HFF-Myc (cell line): ENCODE results near the gene AWAT2.

Experiments
- DNase-seq: peaks from one replicate; pipeline ENCODE4 v3.0.0-alpha.2; 2011; ENCODE audit warnings: low read depth; ENCODE audit errors: extremely low read depth
- H3K4me3 ChIP-seq: replicated peaks from 2 replicates; pipeline ENCODE4 v1.5.1; 2011; ENCODE audit warnings: low read depth, mild to moderate bottlenecking, control low read depth, low read length
- CTCF ChIP-seq: IDR thresholded peaks from 2 replicates; pipeline ENCODE4 v1.5.1; 2012; ENCODE audit warnings: mild to moderate bottlenecking, low read depth, low read length, control low read depth; ENCODE audit errors: missing control alignments

AWAT2 gene

DNA sequence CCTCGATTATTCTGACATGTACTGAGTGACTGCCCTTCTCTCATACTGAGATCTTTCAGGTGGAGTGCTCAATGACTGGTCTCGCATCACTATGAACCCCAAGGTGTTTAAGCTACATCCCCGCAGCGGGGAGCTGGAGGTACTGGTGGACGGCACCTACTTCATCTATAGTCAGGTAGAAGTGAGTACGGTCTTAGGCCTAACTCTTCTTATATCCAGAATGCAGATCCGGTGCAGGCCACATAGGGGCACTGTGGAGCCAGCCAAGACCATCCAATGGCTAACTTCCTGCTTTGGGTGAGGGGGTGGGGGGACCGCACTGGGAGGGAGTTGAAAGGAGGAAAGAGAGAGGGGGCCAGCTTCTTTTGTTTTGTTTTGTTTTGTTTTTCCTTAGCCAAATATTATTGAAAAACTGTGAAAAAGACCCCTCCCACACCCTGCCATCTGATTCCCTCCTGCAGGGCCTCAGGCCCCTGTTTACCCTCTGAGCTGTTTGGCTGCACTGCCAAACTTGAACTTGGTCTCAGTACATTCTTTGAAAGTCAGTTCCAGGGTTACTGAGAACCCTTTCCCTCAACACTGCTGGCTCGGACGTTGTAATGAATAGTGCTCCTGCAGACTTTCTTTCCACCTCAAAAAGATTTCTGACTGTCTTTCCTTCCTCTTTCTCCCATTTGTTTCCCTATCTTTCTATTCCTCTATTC is 16.2 kb downstream of the AWAT2 start:
- DNase-seq: no peak
- TF ChIP-seq CTCF: peak; percentile 53
- no peak overlapping the region for H3K4me3 ChIP-seq

- no peak for DNase-seq
- no peak for TF ChIP-seq CTCF
- no peak overlapping the region for H3K4me3 ChIP-seq
These were observed 16.9 kb downstream of the AWAT2 start for GRCh38 chrX:70032792-70033191.

- H3K4me3 ChIP-seq: no peak overlapping the region
- peak; percentile 68 for TF ChIP-seq CTCF
- peak; percentile 16 for DNase-seq
These were observed 19.4 kb downstream of the AWAT2 start for GRCh38 chrX:70030301-70030767.

DNA sequence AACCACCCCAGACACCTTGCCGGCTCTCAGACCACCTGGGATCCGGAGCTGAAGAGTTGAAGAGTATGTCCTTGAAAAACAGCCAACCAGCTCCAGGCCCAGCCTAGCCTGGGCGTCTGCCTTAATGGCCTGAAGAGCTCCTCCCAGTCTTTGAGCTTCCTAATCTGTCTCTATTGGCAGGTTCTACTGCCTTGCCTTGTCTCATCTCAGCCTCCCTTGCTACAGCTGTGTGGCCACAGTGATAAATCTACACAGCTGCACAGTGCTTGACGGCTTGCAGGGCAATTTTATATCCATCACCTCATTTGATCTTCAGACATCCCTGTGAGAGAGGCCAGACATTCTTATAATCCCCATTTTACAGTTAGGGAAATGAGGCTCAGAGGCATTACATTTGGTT is 19.9 kb downstream of the AWAT2 start:
- TF ChIP-seq CTCF: no peak
- H3K4me3 ChIP-seq: no peak overlapping the region
- no peak for DNase-seq

DNA sequence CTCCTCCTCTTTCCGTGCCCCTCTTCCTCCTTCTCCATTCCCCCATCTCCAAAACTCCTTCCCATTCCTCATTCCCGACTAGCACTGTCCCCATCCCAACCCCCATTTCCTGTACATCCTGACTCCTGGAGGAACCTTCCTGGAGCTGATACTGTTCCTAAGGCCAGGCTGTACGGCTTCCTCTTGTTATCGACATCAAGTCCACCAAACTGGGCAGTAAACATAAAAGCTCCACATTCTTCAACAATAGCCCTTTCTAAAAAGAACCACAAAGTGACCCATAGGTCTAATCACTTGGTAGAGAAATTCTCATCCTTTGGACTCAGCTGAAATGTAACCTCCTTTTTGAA is 22.9 kb downstream of the AWAT2 start:
- no peak overlapping the region for H3K4me3 ChIP-seq
- no peak for DNase-seq
- no peak for TF ChIP-seq CTCF

DNA sequence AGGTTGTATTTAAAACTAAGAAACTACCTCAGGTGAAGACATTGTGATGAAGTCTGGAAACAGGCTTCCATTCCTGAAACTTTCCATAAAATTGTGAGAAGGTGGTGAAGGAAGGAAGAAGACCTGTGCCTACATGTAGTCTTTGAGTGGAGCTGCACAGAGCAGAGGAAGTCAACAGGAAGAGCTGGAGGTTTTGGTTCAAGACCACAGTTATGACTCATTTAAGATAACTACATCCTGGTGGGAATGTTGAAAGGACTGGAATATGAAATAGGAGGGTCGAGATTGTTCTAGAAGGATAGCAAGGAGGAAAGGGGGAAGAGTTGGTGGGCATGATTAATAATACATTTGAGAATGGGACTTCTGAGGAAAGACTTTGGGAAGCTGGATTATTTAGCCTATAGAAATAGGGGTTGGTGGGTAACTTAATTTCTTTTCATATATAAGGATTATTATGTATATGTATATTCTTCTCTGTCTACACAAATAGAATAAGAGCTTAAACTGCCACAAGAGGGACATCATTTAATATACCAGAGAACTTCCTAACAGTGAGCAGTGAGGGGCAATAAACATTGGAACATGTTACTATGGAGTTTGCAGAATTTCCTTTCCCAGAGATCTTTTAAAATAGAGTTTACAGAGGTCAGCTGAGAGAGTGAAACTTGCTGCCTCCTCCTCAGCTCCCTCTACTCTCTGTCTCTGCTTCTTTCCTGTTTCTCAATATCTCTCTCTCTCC is 23.5 kb downstream of the AWAT2 start:
- no peak for TF ChIP-seq CTCF
- DNase-seq: no peak
- H3K4me3 ChIP-seq: no peak overlapping the region
